ENCODE data around the gene ARHGEF38. TPM values are rescaled to one million over a fixed set of nuclear protein-coding genes. Genes with fewer than 3 reads are reported as not detected.
A peak's percentile ranks its signal among the peaks of the same experiment; 100 is the strongest.
"Not testable (repeated sequence)": the region's sequence is repeated elsewhere in the genome, so short reads cannot be mapped to it uniquely, and the experiment has no call there.

Gene ARHGEF38
- total RNA-seq, 1 donor from 2014 or later: not detected

GRCh38 chr4:105686571-105686970, 134.2 kb downstream of the ARHGEF38 start:
- Histone ChIP-seq H3K36me3 (peaks cover 25 to 54% of the 10 kb centered on the region in 2 donors), H3K4me1 (no peaks in the 10 kb centered on the region), H3K27ac (no peak overlapping the region), H3K4me3 (no peak overlapping the region), H3K27me3 (no peaks in the 10 kb centered on the region), H3K9me3 (no peaks in the 10 kb centered on the region)
- no peak for DNase-seq (ENCODE audit: low spot score in 2 of 2)
- intact Hi-C loops (cut with DNase I): loop anchor here (10.0 kb wide), 1 partner anchor 162 kb away; no protein-coding TSS in a partner anchor
- no peak for TF ChIP-seq CTCF (IDR thresholded peaks at IDR 0.05)

DNA sequence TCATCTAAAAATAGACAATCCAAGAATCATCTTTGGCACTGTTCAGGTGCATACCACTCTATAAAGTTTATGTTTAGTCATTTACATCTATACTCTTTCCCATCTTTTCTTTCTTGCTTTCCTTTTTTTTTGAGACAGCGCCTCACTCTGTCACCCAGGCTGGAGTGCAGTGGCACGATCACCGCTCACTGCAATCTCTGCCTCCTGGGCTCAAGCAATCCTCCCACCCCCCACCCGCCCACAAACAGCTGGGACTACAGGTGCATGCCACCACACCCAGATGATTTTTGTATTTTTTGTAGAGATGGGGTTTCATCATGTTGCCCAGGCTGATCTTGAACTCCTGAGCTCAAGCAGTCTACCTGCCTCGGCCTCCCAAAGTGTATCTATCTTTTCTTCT, 142.4 kb downstream of the ARHGEF38 start:
- peaks cover 38 to 54% of the 10 kb centered on the region in 2 donors for H3K36me3 ChIP-seq
- H3K9me3 ChIP-seq; H3K4me1 ChIP-seq; DNase-seq (ENCODE audit: low spot score in 2 of 2); H3K27ac ChIP-seq; H3K27me3 ChIP-seq; H3K4me3 ChIP-seq: not testable (repeated sequence)
- intact Hi-C loops (cut with DNase I): loop anchor here (2.0 kb wide), 1 partner anchor 16 kb away; no protein-coding TSS in a partner anchor

DNA sequence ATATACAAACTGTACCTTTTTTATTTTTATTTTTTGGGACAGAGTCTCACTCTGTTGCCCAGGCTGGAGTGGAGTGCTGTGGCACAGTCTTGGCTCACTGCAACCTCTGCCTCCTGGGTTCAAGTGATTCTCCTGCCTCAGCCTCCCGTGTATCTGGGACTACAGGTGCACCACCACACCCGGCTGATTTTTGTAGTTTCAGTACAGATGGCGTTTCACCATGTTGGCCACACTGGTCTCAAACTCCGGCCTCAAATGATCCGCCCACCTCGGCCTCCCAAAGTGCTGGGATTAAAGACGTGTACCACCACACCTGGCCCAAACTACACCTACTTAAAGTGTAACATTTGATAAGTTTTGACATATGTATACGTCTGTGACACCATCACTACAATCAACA, 143.4 kb downstream of the ARHGEF38 start:
- intact Hi-C loops (cut with DNase I): loop anchor here (2.0 kb wide), 1 partner anchor 17 kb away; no protein-coding TSS in a partner anchor

DNA sequence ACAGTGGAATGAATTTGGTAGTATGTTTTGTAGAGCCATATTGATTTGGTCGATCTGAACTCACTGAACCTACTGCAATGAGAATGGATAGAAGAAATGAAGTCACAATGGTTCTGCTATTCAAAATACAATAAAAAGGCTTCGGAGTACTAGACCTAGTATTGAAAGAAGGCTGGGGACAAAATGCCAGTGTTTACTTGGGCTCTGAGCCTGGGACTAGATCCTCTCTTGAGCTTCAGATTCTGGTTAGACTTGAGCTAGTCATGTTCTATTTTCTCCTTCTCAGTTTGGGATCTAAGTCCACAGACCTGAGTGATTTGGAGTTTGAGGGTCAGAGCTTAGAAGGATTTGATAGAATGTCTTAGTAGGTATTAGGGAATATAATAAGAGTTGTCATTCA, 146.2 kb downstream of the ARHGEF38 start:
- Histone ChIP-seq H3K4me1 (no peaks in the 10 kb centered on the region), H3K27ac (no peak overlapping the region), H3K27me3 (no peaks in the 10 kb centered on the region), H3K36me3 (peaks cover 10 to 32% of the 10 kb centered on the region in 2 donors), H3K9me3 (no peaks in the 10 kb centered on the region), H3K4me3 (no peak overlapping the region)
- intact Hi-C loops (cut with DNase I): no loop called here
- no peak for TF ChIP-seq CTCF (IDR thresholded peaks at IDR 0.05)
- no peak for DNase-seq (ENCODE audit: low spot score in 2 of 2)

More for the DNA sequence above, 143.4 kb downstream of the ARHGEF38 start:
- H3K4me3 ChIP-seq; H3K27ac ChIP-seq; H3K27me3 ChIP-seq; DNase-seq (ENCODE audit: low spot score in 2 of 2); H3K4me1 ChIP-seq; H3K9me3 ChIP-seq: not testable (repeated sequence)
- peaks cover 29 to 49% of the 10 kb centered on the region in 2 donors for H3K36me3 ChIP-seq

GRCh38 chr4:105707782-105708180, 155.4 kb downstream of the ARHGEF38 start:
- intact Hi-C loops (cut with DNase I): loop anchor here (5.0 kb wide), 4 partner anchors 190 to 610 kb away; partner anchors contain the start of genes AIMP1, NPNT, PPA2 and TBCK
- H3K27ac ChIP-seq: peak overlapping the region; percentile 84 to 90

DNA sequence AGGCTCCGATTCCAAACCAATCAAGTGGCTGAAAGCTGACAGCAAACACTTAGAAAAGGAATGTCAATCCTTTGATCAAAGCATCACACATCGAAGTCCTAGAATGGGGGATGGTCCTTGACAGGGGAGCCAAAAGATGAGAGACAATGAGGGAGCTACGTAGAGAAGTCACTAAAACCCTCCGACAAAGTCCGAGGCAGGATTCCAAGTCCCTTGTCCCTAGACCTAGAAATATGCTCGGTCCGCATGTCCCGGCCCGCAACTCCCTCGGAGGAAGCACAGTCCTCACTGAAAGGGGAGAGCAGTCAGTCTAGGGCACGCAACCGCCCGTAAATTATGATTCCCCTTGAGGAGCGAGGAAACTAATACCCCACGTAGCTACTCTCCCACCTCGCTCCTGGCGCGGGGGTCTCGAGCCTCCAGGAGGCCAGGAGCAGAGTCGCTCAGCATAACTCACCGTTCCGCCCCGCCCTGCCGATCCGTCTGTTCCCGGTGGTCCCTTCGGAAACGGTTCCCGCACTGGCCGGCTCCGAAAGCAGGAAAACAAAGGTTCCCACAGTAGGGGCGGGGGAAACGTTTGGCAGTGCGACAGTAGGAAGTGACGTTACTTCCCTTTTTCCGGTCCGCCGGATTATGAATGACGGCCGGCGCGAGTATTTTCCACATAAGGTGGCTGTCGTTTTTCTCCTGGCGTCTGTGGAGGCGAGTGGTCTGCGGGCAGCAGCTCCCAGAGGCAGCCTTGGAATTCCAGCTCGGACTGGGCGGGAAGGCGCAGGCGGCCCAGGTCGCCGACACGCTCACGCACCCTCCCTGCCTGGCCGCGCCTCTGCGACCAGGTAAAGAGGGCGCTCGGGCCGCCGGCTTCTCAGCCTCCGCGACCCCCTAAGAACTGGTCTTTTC, 156.0 kb downstream of the ARHGEF38 start, which contains the start of the genes GSTCD and INTS12:
GSTCD (plus strand) TSS at position 604 of the 900 bp plus-strand sequence. CDS start 8,830 bp downstream, outside the sequence.
INTS12 (minus strand) TSS at position 509 of the 900 bp plus-strand sequence. CDS start 8,684 bp downstream, outside the sequence.
- intact Hi-C loops (cut with DNase I): loop anchor here (5.0 kb wide), 4 partner anchors 189 to 609 kb away; partner anchors contain the start of genes AIMP1, NPNT, PPA2 and TBCK
- Histone ChIP-seq H3K4me3 (peak within 1 kb of the TSS; percentile 76 to 87), H3K4me1 (peaks cover 7 to 18% of the 10 kb centered on the region in 2 donors), H3K27me3 (no peaks in the 10 kb centered on the region), H3K9me3 (no peaks in the 10 kb centered on the region), H3K36me3 (no peaks in the 10 kb centered on the region), H3K27ac (peak within 1 kb of the TSS; percentile 84 to 90)
- peak; percentile 61 to 95 for DNase-seq (ENCODE audit: low spot score in 2 of 2)
- no peak for TF ChIP-seq CTCF (IDR thresholded peaks at IDR 0.05)

More at GRCh38 chr4:105707782-105708180, 155.4 kb downstream of the ARHGEF38 start:
- H3K9me3 ChIP-seq: no peaks in the 10 kb centered on the region
- H3K27me3 ChIP-seq: no peaks in the 10 kb centered on the region
- DNase-seq (ENCODE audit: low spot score in 2 of 2): no peak
- H3K4me1 ChIP-seq: peaks cover 7 to 18% of the 10 kb centered on the region in 2 donors
- no peaks in the 10 kb centered on the region for H3K36me3 ChIP-seq
- H3K4me3 ChIP-seq: peak overlapping the region; percentile 76 to 87
- TF ChIP-seq CTCF (IDR thresholded peaks at IDR 0.05): no peak

Data from ascending aorta (tissue), 2 donors.